ENCODE data around the gene OAS3.

The OAS3 gene

DNA sequence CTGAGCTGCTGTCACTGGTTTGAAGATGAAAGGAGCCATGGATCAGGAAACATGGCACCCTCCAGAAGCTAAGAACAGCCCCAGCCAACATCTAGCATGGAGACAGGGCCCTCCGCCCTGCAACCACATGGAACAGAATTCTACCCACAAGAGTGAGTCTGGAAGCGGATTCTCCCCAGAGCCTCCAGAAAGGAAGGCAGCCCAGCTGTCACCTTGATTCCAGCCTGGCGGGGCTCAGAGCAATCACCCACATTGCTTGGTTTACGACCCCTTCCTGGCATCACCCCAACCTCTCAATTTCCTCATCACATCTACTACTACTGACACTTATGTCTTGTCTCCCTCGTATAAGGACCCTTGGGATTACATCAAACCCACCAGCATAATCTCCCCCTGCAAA lies 78.5 kb downstream of the OAS3 start:
- no peak for DNase-seq (ENCODE audit: low read depth in 2 of 2)

- no peak for DNase-seq (ENCODE audit: low read depth in 2 of 2)
Observed at GRCh38 chr12:113019025-113019424, 80.8 kb downstream of the OAS3 start.

DNA sequence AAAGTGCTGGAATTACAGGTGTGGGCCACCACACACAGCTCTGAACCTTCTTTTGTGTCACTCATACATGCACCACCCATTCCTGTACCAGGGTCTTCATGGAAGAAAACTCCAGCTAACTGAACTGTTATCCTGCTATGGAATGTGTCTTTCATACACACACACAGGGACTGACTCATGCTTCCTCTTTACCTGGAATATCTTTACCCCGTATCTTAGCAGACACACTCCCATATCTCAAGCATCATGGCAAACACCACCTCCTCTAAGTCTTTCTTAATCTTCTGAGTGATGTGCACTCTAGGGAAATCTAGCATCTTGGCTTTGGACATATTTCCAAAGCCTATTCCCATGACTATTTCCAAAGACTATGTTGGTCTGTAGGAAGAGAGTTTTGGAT lies 83.2 kb downstream of the OAS3 start:
- no peak for DNase-seq (ENCODE audit: low read depth in 2 of 2)
